HepG2 (cell line): ENCODE results near the gene GMFB. TPM values are rescaled to one million over a fixed set of nuclear protein-coding genes. Genes with fewer than 3 reads are reported as not detected.

ENCODE experiments used
- CENPX ChIP-seq: sonication (generic); formaldehyde crosslinking; IDR thresholded peaks from 2 replicates; pipeline ENCODE4 v1.9.0; 2021; ENCODE audit warnings: mild to moderate bottlenecking, missing genetic modification reagents, moderate library complexity
- EED ChIP-seq: sonication (generic); formaldehyde crosslinking; IDR thresholded peaks from 2 replicates; pipeline ENCODE4 v1.5.0; 2020; ENCODE audit warnings: mild to moderate bottlenecking, missing genetic modification reagents
- GPN1 ChIP-seq: sonication (generic); formaldehyde crosslinking; IDR thresholded peaks from 2 replicates; pipeline ENCODE4 v1.5.1; 2020; ENCODE audit warnings: missing genetic modification reagents, borderline replicate concordance
- HHEX ChIP-seq: IDR thresholded peaks from 2 replicates; pipeline ENCODE4 v1.6.1; 2016; ENCODE audit warnings: control low read depth
- LRRFIP1 ChIP-seq: sonication (generic); formaldehyde crosslinking; conservative IDR thresholded peaks from 2 replicates; pipeline ENCODE4 v1.4.0; 2020; ENCODE audit warnings: missing genetic modification reagents
- MEIS2 ChIP-seq: sonication (generic); formaldehyde crosslinking; IDR thresholded peaks from 2 replicates; pipeline ENCODE4 v1.9.0; 2021; ENCODE audit warnings: mild to moderate bottlenecking, missing genetic modification reagents
- MTF2 ChIP-seq: sonication (generic); formaldehyde crosslinking; IDR thresholded peaks from 2 replicates; pipeline ENCODE4 v1.5.0; 2020; ENCODE audit warnings: missing genetic modification reagents, borderline replicate concordance
- NR2F1 ChIP-seq, 2 experiments: fragments of 450-650 bp in 1 of 2; formaldehyde crosslinking in 1 of 2; IDR thresholded peaks; 2 replicates each; pipeline versions ENCODE4 v1.5.0 to v1.6.1; 2016 to 2020; ENCODE audit warnings: mild to moderate bottlenecking in 1 of 2, missing compliant biosample characterization in 1 of 2, missing genetic modification reagents in 1 of 2, moderate library complexity in 1 of 2
- PAWR ChIP-seq: sonication (generic); formaldehyde crosslinking; IDR thresholded peaks from 2 replicates; pipeline ENCODE4 v1.4.0; 2020; ENCODE audit warnings: missing genetic modification reagents, mild to moderate bottlenecking, borderline replicate concordance
- PCBP1 ChIP-seq: fragments of 200-400 bp; formaldehyde crosslinking; IDR thresholded peaks from 2 replicates; pipeline ENCODE4 v1.6.1; 2017; ENCODE audit warnings: mild to moderate bottlenecking, low read depth, low read length, borderline replicate concordance
- POLR2AphosphoS5 ChIP-seq: IDR thresholded peaks from 2 replicates; pipeline ENCODE4 v1.6.1; 2012; ENCODE audit warnings: low read depth, low read length
- RBFOX2 ChIP-seq: fragments of 200-400 bp; formaldehyde crosslinking; IDR thresholded peaks from 2 replicates; pipeline ENCODE4 v1.6.1; 2017; ENCODE audit warnings: low read depth, mild to moderate bottlenecking, low read length
- RELA ChIP-seq: sonication (generic); formaldehyde crosslinking; IDR thresholded peaks from 2 replicates; pipeline ENCODE4 v1.4.0; 2020; ENCODE audit warnings: missing genetic modification reagents
- SCMH1 ChIP-seq: sonication (generic); formaldehyde crosslinking; IDR thresholded peaks from 2 replicates; pipeline ENCODE4 v1.9.0; 2021; ENCODE audit warnings: missing genetic modification reagents, mild to moderate bottlenecking, borderline replicate concordance
- WIZ ChIP-seq: sonication (generic); formaldehyde crosslinking; IDR thresholded peaks from 2 replicates; pipeline ENCODE4 v1.5.1; 2020; ENCODE audit warnings: mild to moderate bottlenecking, missing genetic modification reagents
- ZC3H4 ChIP-seq: sonication (generic); formaldehyde crosslinking; IDR thresholded peaks from 2 replicates; pipeline ENCODE4 v1.4.0; 2020; ENCODE audit warnings: missing genetic modification reagents, borderline replicate concordance
- ZFP1 ChIP-seq: IDR thresholded peaks from 2 replicates; pipeline ENCODE4 v1.6.1; 2016
- ZFX ChIP-seq: sonication (generic); formaldehyde crosslinking; IDR thresholded peaks from 2 replicates; pipeline ENCODE4 v1.4.0; 2020; ENCODE audit warnings: mild to moderate bottlenecking, low read depth, missing genetic modification reagents, moderate library complexity
- ZMAT5 ChIP-seq: sonication (generic); formaldehyde crosslinking; IDR thresholded peaks from 2 replicates; pipeline ENCODE4 v1.5.0; 2020; ENCODE audit warnings: mild to moderate bottlenecking, low read depth, missing genetic modification reagents, borderline replicate concordance
- ZNF12 ChIP-seq: sonication (generic); formaldehyde crosslinking; IDR thresholded peaks from 2 replicates; pipeline ENCODE4 v1.5.0; 2020; ENCODE audit warnings: missing genetic modification reagents
- ZNF138 ChIP-seq: sonication (generic); formaldehyde crosslinking; IDR thresholded peaks from 2 replicates; pipeline ENCODE4 v1.5.0; 2020; ENCODE audit warnings: mild to moderate bottlenecking, low read depth, missing genetic modification reagents
- ZNF253 ChIP-seq: sonication (generic); formaldehyde crosslinking; IDR thresholded peaks from 2 replicates; pipeline ENCODE4 v1.8.0; 2022; ENCODE audit warnings: mild to moderate bottlenecking, missing genetic modification reagents, borderline replicate concordance
- ZNF44 ChIP-seq: sonication (generic); formaldehyde crosslinking; IDR thresholded peaks from 2 replicates; pipeline ENCODE4 v1.5.1; 2020; ENCODE audit warnings: mild to moderate bottlenecking, missing genetic modification reagents
- ZNF615 ChIP-seq: sonication (generic); formaldehyde crosslinking; IDR thresholded peaks from 2 replicates; pipeline ENCODE4 v1.5.0; 2020; ENCODE audit warnings: mild to moderate bottlenecking, missing genetic modification reagents, borderline replicate concordance
- ZNF639 ChIP-seq: conservative IDR thresholded peaks from 2 replicates; pipeline ENCODE4 v1.6.1; 2018; ENCODE audit warnings: missing genetic modification reagents
- ZNF747 ChIP-seq: sonication (generic); formaldehyde crosslinking; IDR thresholded peaks from 2 replicates; pipeline ENCODE4 v1.8.1; 2023; ENCODE audit warnings: missing genetic modification reagents, mild to moderate bottlenecking, borderline replicate concordance
- ZNF773 ChIP-seq: sonication (generic); formaldehyde crosslinking; IDR thresholded peaks from 2 replicates; pipeline ENCODE4 v1.4.0; 2020; ENCODE audit warnings: missing genetic modification reagents, borderline replicate concordance
- polyA plus RNA-seq, 8 experiments: library from polyadenylated mRNA; depleted of rRNA in 3 of 8; stranded (reverse) in 7 of 8; unstranded in 1 of 8; fragments of >200 nt; fragmentation: Illumina TruSeq in 4 of 8; extraction: Trizol in 4 of 8; gene quantifications; 2 replicates each; pipeline versions ENCODE4 v1.2.1 to v1.2.3, GENCODE V29; 2011 to 2016; ENCODE audit warnings: low read depth in 4 of 8, missing spikeins in 1 of 8, mixed read lengths in 1 of 8; ENCODE audit not compliant: insufficient read depth in 1 of 8
- total RNA-seq, 5 experiments: library from RNA; depleted of rRNA; stranded (reverse); fragments of >200 nt; fragmentation: Illumina TruSeq; extraction: Trizol; gene quantifications; 2 replicates each; pipeline ENCODE4 v1.2.3, GENCODE V29; 2016; ENCODE audit warnings: low read depth in 1 of 5

The GMFB gene
- total and polyA plus RNA-seq, 2 of the 13 experiments (the other 11 are each of a cell fraction or from before 2014, with no cell fraction given): 17.3 to 68.2 TPM

GRCh38 chr14:54509546-54510501 is 21.0 kb upstream of the GMFB start, which contains the start of gene CGRRF1 (continued):
- TF ChIP-seq SCMH1 (CRISPR knock-in tag) (no peak), ZNF747 (CRISPR knock-in tag) (peak; percentile 93; the same call in 1 of the 2 replicates), ZFX (peak; percentile 89), PCBP1 (0 out of 2 replicates have a peak, but pooled peaks have one; percentile 32), ZMAT5 (no peak), ZNF44 (CRISPR knock-in tag) (no peak), ZNF253 (CRISPR knock-in tag) (no peak), ZFP1 (CRISPR knock-in tag) (no peak), MEIS2 (CRISPR knock-in tag) (peak; percentile 72), ZNF639 (CRISPR knock-in tag) (no peak), ZNF138 (no peak), ZNF615 (CRISPR knock-in tag) (no peak), HHEX (CRISPR knock-in tag) (no peak), POLR2AphosphoS5 (peak; percentile 74), RELA (CRISPR knock-in tag) (no peak; the same call in 1 of the 2 replicates), ZNF12 (CRISPR knock-in tag) (0 out of 2 replicates have a peak, but pooled peaks have one; percentile 35), MTF2 (CRISPR knock-in tag) (peak; percentile 69; the same call in 1 of the 2 replicates), ZNF773 (CRISPR knock-in tag) (no peak), WIZ (0 out of 2 replicates have a peak, but pooled peaks have one; percentile 68), CENPX (CRISPR knock-in tag) (no peak), NR2F1 (CRISPR knock-in tag; IDR thresholded peaks at IDR 0.05) (no peak), EED (CRISPR knock-in tag) (peak; percentile 78; the same call in 1 of the 2 replicates), LRRFIP1 (CRISPR knock-in tag) (no peak), RBFOX2 (peak; percentile 74), ZC3H4 (CRISPR knock-in tag) (no peak), PAWR (no peak), GPN1 (CRISPR knock-in tag) (no peak)
